ENCODE data around the gene SLC25A34. TPM values are rescaled to one million over a fixed set of nuclear protein-coding genes. Genes with fewer than 3 reads are reported as not detected.
A peak's percentile ranks its signal among the peaks of the same experiment; 100 is the strongest.

Gene SLC25A34
- total RNA-seq, 2 donors from 2014 or later: 1.8 to 3.5 TPM

GRCh38 chr1:15704526-15705183, 31.4 kb upstream of the SLC25A34 start:
- no peak for TF ChIP-seq CTCF (conservative IDR thresholded peaks at IDR 0.05)
- Histone ChIP-seq H3K4me3 (ENCODE audit: low read length) (no peak overlapping the region), H3K27me3 (ENCODE audit: control insufficient read depth, insufficient read depth, low read length, poor library complexity, severe bottlenecking) (no peaks in the 10 kb centered on the region), H3K9me3 (ENCODE audit: control insufficient read depth, low read length) (no peaks in the 10 kb centered on the region), H3K27ac (ENCODE audit: low read depth, low read length) (no peak overlapping the region), H3K36me3 (ENCODE audit: control insufficient read depth, insufficient read depth, low read length) (peaks cover 11% of the 10 kb centered on the region), H3K9ac (ENCODE audit: extremely low read depth, low read length, poor library complexity, severe bottlenecking) (no peak overlapping the region), H3K4me1 (ENCODE audit: control insufficient read depth, insufficient read depth, low read length) (no peaks in the 10 kb centered on the region)
- Mint-ChIP-seq H3K4me1 (no peaks in the 10 kb centered on the region), H3K4me3 (no peak overlapping the region), H3K27me3 (ENCODE audit: insufficient read depth) (no peaks in the 10 kb centered on the region), H3K27ac (peak overlapping the region; percentile 35), H3K36me3 (ENCODE audit: low read depth) (peaks cover 30% of the 10 kb centered on the region), H3K9me3 (no peaks in the 10 kb centered on the region)
- 94% methylated on average over 14 to 17 of the region's 17 CpGs for WGBS, 2 experiments (ENCODE audit: insufficient coverage in 1 of 2, insufficient read length in 1 of 2)
- DNase-seq: no peak

GRCh38 chr1:15705184-15705566, 30.9 kb upstream of the SLC25A34 start:
- no peaks in the 10 kb centered on the region for H3K9me3 ChIP-seq (ENCODE audit: control insufficient read depth, low read length)
- no peak overlapping the region for H3K4me3 Mint-ChIP-seq
- no peaks in the 10 kb centered on the region for H3K27me3 ChIP-seq (ENCODE audit: control insufficient read depth, insufficient read depth, low read length, poor library complexity, severe bottlenecking)
- no peak overlapping the region for H3K9ac ChIP-seq (ENCODE audit: extremely low read depth, low read length, poor library complexity, severe bottlenecking)
- no peak for TF ChIP-seq CTCF (conservative IDR thresholded peaks at IDR 0.05)
- H3K4me1 ChIP-seq (ENCODE audit: control insufficient read depth, insufficient read depth, low read length): no peaks in the 10 kb centered on the region
- H3K27ac Mint-ChIP-seq: no peak overlapping the region
- H3K27ac ChIP-seq (ENCODE audit: low read depth, low read length): no peak overlapping the region
- no peaks in the 10 kb centered on the region for H3K9me3 Mint-ChIP-seq
- no peaks in the 10 kb centered on the region for H3K27me3 Mint-ChIP-seq (ENCODE audit: insufficient read depth)
- WGBS, 2 experiments (ENCODE audit: insufficient coverage in 1 of 2, insufficient read length in 1 of 2): 96 to 99% methylated on average over 8 to 11 of the region's 11 CpGs
- no peaks in the 10 kb centered on the region for H3K4me1 Mint-ChIP-seq
- peaks cover 10% of the 10 kb centered on the region for H3K36me3 ChIP-seq (ENCODE audit: control insufficient read depth, insufficient read depth, low read length)
- H3K4me3 ChIP-seq (ENCODE audit: low read length): no peak overlapping the region
- no peak for DNase-seq
- peaks cover 30% of the 10 kb centered on the region for H3K36me3 Mint-ChIP-seq (ENCODE audit: low read depth)

- 94 to 95% methylated on average over 3 to 7 of the region's 7 CpGs for WGBS, 2 experiments (ENCODE audit: insufficient coverage in 1 of 2, insufficient read length in 1 of 2)
- H3K9ac ChIP-seq (ENCODE audit: extremely low read depth, low read length, poor library complexity, severe bottlenecking): no peak overlapping the region
- Mint-ChIP-seq H3K27ac (no peak overlapping the region), H3K9me3 (no peaks in the 10 kb centered on the region), H3K36me3 (ENCODE audit: low read depth) (peaks cover 28% of the 10 kb centered on the region), H3K27me3 (ENCODE audit: insufficient read depth) (no peaks in the 10 kb centered on the region), H3K4me3 (no peak overlapping the region), H3K4me1 (no peaks in the 10 kb centered on the region)
- no peak overlapping the region for H3K27ac ChIP-seq (ENCODE audit: low read depth, low read length)
- H3K36me3 ChIP-seq (ENCODE audit: control insufficient read depth, insufficient read depth, low read length): peaks cover 6% of the 10 kb centered on the region
- H3K4me3 ChIP-seq (ENCODE audit: low read length): no peak overlapping the region
- DNase-seq: no peak
- H3K9me3 ChIP-seq (ENCODE audit: control insufficient read depth, low read length): no peaks in the 10 kb centered on the region
- TF ChIP-seq CTCF (conservative IDR thresholded peaks at IDR 0.05): no peak
- no peaks in the 10 kb centered on the region for H3K4me1 ChIP-seq (ENCODE audit: control insufficient read depth, insufficient read depth, low read length)
- H3K27me3 ChIP-seq (ENCODE audit: control insufficient read depth, insufficient read depth, low read length, poor library complexity, severe bottlenecking): no peaks in the 10 kb centered on the region
Observed at GRCh38 chr1:15706751-15707150, 29.3 kb upstream of the SLC25A34 start.
